ENCODE results near the gene ANXA5. TPM values are rescaled to one million over a fixed set of nuclear protein-coding genes. Genes with fewer than 3 reads are reported as not detected.

The ANXA5 gene
- total and polyA plus RNA-seq, 2 of the 4 experiments (the other 2 are of a cell fraction): 780 to 1,448 TPM

DNA sequence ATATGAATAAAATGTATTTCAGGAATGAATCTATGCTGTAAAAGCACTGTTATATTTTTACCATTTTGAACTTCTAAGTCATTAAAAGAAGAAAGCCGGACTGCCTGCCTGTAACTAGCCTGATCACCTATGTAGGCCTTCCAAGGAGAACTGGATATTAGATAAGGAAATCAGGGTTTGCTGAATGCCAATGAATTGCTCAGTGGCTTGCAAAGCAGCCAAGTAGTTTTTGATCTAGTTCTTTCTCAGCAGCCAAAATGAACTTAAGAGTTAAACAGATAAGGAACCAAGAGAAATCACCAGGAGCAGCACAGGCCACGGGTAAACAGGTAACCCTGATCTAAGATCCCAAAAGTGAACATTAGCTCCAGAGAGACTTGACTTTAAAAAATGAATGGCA is 3.3 kb downstream of the ANXA5 start:
- Histone ChIP-seq H3K56ac (ENCODE audit: extremely low read depth, insufficient read depth, low read length) (0 out of 2 replicates have a peak overlapping the region, but pooled peaks have one; percentile 31), H4K20me1 (ENCODE audit: insufficient read depth, low read length) (peaks cover 61% of the 10 kb centered on the region), H3K14ac (replicated peaks; ENCODE audit: low read depth, low read length) (peak overlapping the region; percentile 69; the same call in 1 of the 2 replicates), H3K4me3 (ENCODE audit: insufficient read depth, low read depth, low read length) (peak overlapping the region; percentile 41; the same call in 1 of the 2 replicates), H2BK20ac (ENCODE audit: low read depth, low read length) (no peak overlapping the region), H2AK5ac (ENCODE audit: low read depth, low read length) (no peak overlapping the region), H2BK15ac (ENCODE audit: low read depth, low read length) (no peak overlapping the region), H3K9me3 (ENCODE audit: control insufficient read depth, insufficient read depth, low read length) (no peaks in the 10 kb centered on the region), H4K8ac (ENCODE audit: low read depth in 2 of 2, low read length in 2 of 2) (no peak overlapping the region; a peak in 1 of 4 replicates), H3K18ac (ENCODE audit: low read depth, low read length) (peak overlapping the region; percentile 42; the same call in 1 of the 2 replicates), H3K4me1 (ENCODE audit: control insufficient read depth, insufficient read depth, low read length) (peaks cover 21% of the 10 kb centered on the region), H3K4ac (ENCODE audit: low read depth, low read length) (no peak overlapping the region), H2AFZ (replicated peaks; ENCODE audit: low read length, poor library complexity) (no peak overlapping the region), H4K91ac (ENCODE audit: insufficient read depth, low read depth, low read length) (no peak overlapping the region), H3K9ac (ENCODE audit: low read depth, low read length) (peak overlapping the region; percentile 59; the same call in 1 of the 2 replicates), H2BK5ac (ENCODE audit: low read depth, low read length, poor library complexity, severe bottlenecking) (peak overlapping the region; percentile 52), H3K4me2 (ENCODE audit: low read depth, low read length) (peak overlapping the region; percentile 89), H3K36me3 (ENCODE audit: control insufficient read depth, insufficient read depth, low read length) (peaks cover 15% of the 10 kb centered on the region), H3K23ac (ENCODE audit: low read depth, low read length) (0 out of 2 replicates have a peak overlapping the region, but pooled peaks have one; percentile 54), H3K27me3 (ENCODE audit: control insufficient read depth, insufficient read depth, low read length) (no peaks in the 10 kb centered on the region), H2BK120ac (ENCODE audit: low read depth, low read length) (no peak overlapping the region), H3K79me1 (ENCODE audit: low read depth in 1 of 2, low read length in 2 of 2) (peaks cover 12 to 36% of the 10 kb centered on the region in 2 experiments), H2AK9ac (replicated peaks; ENCODE audit: low read depth, low read length, poor library complexity) (no peak overlapping the region), H3K27ac (ENCODE audit: insufficient read depth, low read length) (peak overlapping the region; percentile 24; the same call in 1 of the 2 replicates), H3K9me1 (ENCODE audit: insufficient read depth, low read length) (peaks cover 19% of the 10 kb centered on the region), H4K5ac (ENCODE audit: low read depth, low read length) (no peak overlapping the region)
- DNase-seq (peak; percentile 37), ATAC-seq (ENCODE audit: low read depth) (no peak)
- BruUV-seq (replicated peaks): no TSS peak
- in situ Hi-C loops (cut with MboI; ENCODE audit: low sequenced_read_pairs) (no loop called here), dilution Hi-C loops (cut with HindIII; ENCODE audit: low sequenced_read_pairs, unreplicated experiment) (no loop called here), intact Hi-C loops (cut with micrococcal nuclease) (no loop called here)
- ChIA-PET CTCF (no interaction called here), POLR2A (ENCODE audit: unreplicated experiment) (no interaction called here)
- no peak for TF ChIP-seq RFX5 (IDR thresholded peaks at IDR 0.05; ENCODE audit: low read depth, low read length)
- TF ChIP-seq CEBPB (IDR thresholded peaks at IDR 0.05; ENCODE audit: low read depth, low read length): no peak
- TF ChIP-seq NFE2L2 (IDR thresholded peaks at IDR 0.05; ENCODE audit: low read depth, low read length): no peak
- no peak for TF ChIP-seq MAFK (IDR thresholded peaks at IDR 0.05; ENCODE audit: low read depth, low read length)
- TF ChIP-seq MXI1 (IDR thresholded peaks at IDR 0.05; ENCODE audit: borderline replicate concordance, low read depth, low read length): no peak
- TF ChIP-seq FOS (IDR thresholded peaks at IDR 0.05; ENCODE audit: low read depth, low read length): no peak
- TF ChIP-seq BHLHE40 (IDR thresholded peaks at IDR 0.05; ENCODE audit: low read depth, low read length): no peak
- no CpG with 5 or more reads among the region's 2 CpGs for WGBS, 2 experiments (ENCODE audit: extremely low coverage in 2 of 2, insufficient read length in 1 of 2)
